Type B pancreatic cell (in vitro differentiated cells): Measurements from ENCODE around the gene ATP2A1. TPM values are rescaled to one million over a fixed set of nuclear protein-coding genes. Genes with fewer than 3 reads are reported as not detected.

Experiments used
- DNase-seq: peaks from one replicate; pipeline ENCODE4 v3.0.0; 2021; ENCODE audit warnings: mixed read lengths; ENCODE audit not compliant: unreplicated experiment; ENCODE audit errors: extremely low spot score
- H3K27ac Mint-ChIP-seq: 2 replicates; pipeline ENCODE4 v1.8.0; 2021; ENCODE audit warnings: mild to moderate bottlenecking, mixed read lengths
- H3K27me3 Mint-ChIP-seq: 2 replicates; pipeline ENCODE4 v1.8.0; 2021; ENCODE audit warnings: mixed read lengths
- H3K36me3 Mint-ChIP-seq: 2 replicates; pipeline ENCODE4 v1.8.0; 2021; ENCODE audit warnings: mixed read lengths
- H3K4me1 Mint-ChIP-seq: one replicate; pipeline ENCODE4 v1.8.0; 2021; ENCODE audit warnings: mixed read lengths; ENCODE audit not compliant: unreplicated experiment
- H3K4me3 Mint-ChIP-seq: 2 replicates; pipeline ENCODE4 v1.8.0; 2021; ENCODE audit warnings: mild to moderate bottlenecking, mixed read lengths
- H3K9me3 Mint-ChIP-seq: 2 replicates; pipeline ENCODE4 v1.8.0; 2021; ENCODE audit warnings: mixed read lengths
- CTCF ChIP-seq: fragments of 200-600 bp; sonication (generic); conservative IDR thresholded peaks from 2 replicates; pipeline ENCODE4 v1.5.0; 2021; ENCODE audit warnings: antibody characterized with exemption, mild to moderate bottlenecking
- total RNA-seq: library from RNA; stranded (reverse); gene quantifications from 2 replicates; pipeline ENCODE4 v1.2.1, GENCODE V29; 2021; ENCODE audit warnings: low replicate concordance

The ATP2A1 gene
- total RNA-seq, 1 donor from 2014 or later = 4.4 TPM

- no peaks in the 10 kb centered on the region for H3K27me3 Mint-ChIP-seq
- peaks cover 3% of the 10 kb centered on the region for H3K36me3 Mint-ChIP-seq
- no peaks in the 10 kb centered on the region for H3K4me1 Mint-ChIP-seq
- DNase-seq = no peak
- no peak for TF ChIP-seq CTCF
- H3K4me3 Mint-ChIP-seq = no peak overlapping the region
- no peaks in the 10 kb centered on the region for H3K9me3 Mint-ChIP-seq
- H3K27ac Mint-ChIP-seq = no peak overlapping the region
Observed at GRCh38 chr16:28910086-28911031, 32.1 kb downstream of the ATP2A1 start.

GRCh38 chr16:28912558-28912957 lies 34.3 kb downstream of the ATP2A1 start:
- Mint-ChIP-seq H3K4me1 (no peaks in the 10 kb centered on the region), H3K36me3 (peaks cover 9% of the 10 kb centered on the region), H3K9me3 (no peaks in the 10 kb centered on the region), H3K27me3 (no peaks in the 10 kb centered on the region), H3K4me3 (no peak overlapping the region), H3K27ac (no peak overlapping the region)
- DNase-seq = no peak
- no peak for TF ChIP-seq CTCF

GRCh38 chr16:28913946-28914724 lies 35.8 kb downstream of the ATP2A1 start:
- Mint-ChIP-seq H3K4me1 (no peaks in the 10 kb centered on the region), H3K27me3 (no peaks in the 10 kb centered on the region), H3K36me3 (peaks cover 9% of the 10 kb centered on the region), H3K27ac (no peak overlapping the region), H3K4me3 (no peak overlapping the region), H3K9me3 (no peaks in the 10 kb centered on the region)
- no peak for DNase-seq
- no peak for TF ChIP-seq CTCF

GRCh38 chr16:28915181-28915580 lies 36.9 kb downstream of the ATP2A1 start:
- H3K36me3 Mint-ChIP-seq = peaks cover 14% of the 10 kb centered on the region
- H3K27ac Mint-ChIP-seq = no peak overlapping the region
- DNase-seq = no peak
- H3K4me1 Mint-ChIP-seq = no peaks in the 10 kb centered on the region
- no peak for TF ChIP-seq CTCF
- H3K27me3 Mint-ChIP-seq = no peaks in the 10 kb centered on the region
- no peak overlapping the region for H3K4me3 Mint-ChIP-seq
- H3K9me3 Mint-ChIP-seq = no peaks in the 10 kb centered on the region

- Mint-ChIP-seq H3K4me3 (no peak overlapping the region), H3K27me3 (no peaks in the 10 kb centered on the region), H3K36me3 (peaks cover 18% of the 10 kb centered on the region), H3K4me1 (no peaks in the 10 kb centered on the region), H3K27ac (no peak overlapping the region), H3K9me3 (no peaks in the 10 kb centered on the region)
- no peak for TF ChIP-seq CTCF
- DNase-seq = no peak
Observed at GRCh38 chr16:28917095-28917494, 38.8 kb downstream of the ATP2A1 start.
